ENCODE data around the gene ANKRD36. TPM values are rescaled to one million over a fixed set of nuclear protein-coding genes. Genes with fewer than 3 reads are reported as not detected.
A peak's percentile ranks its signal among the peaks of the same experiment; 100 is the strongest.
"Not testable (repeated sequence)": the region's sequence is repeated elsewhere in the genome, so short reads cannot be mapped to it uniquely, and the experiment has no call there.

Gene ANKRD36
- total RNA-seq, 1 experiment from 2014 or later, result 6.3 TPM

DNA sequence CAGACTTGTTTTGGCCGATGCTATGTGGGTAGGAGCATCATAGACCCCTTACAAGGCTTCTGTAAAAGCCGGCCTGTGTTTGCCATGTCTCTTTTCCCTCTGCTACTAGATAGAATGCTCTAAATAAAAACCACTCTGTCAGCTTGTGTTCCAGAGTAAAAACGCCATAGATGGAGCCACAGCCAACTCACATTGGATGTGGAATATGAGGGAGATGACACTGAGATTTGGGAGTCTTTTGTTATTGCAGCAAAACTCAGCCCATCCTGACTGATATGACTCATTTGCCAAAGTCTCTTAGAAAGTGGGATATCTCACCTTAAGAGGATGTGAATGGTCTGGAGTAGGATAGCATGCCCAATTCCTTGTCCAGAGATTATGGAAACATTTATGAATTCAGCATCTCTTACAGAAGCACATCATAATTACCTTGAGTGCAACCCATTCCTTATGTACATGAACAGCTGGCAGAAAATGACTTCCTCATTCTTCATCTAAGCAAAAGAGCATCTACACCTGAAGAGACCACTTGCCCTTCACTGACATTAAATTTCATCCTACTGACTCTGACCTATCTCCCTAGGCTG lies 14.1 kb upstream of the ANKRD36 start:
- in situ Hi-C loops (cut with HindIII; ENCODE audit: low pct_unique_long_range_greater_than_20kb, low sequenced_read_pairs); DNase-seq (ENCODE audit: low read depth, low spot score): not testable (repeated sequence)

- in situ Hi-C loops (cut with HindIII; ENCODE audit: low pct_unique_long_range_greater_than_20kb, low sequenced_read_pairs); DNase-seq (ENCODE audit: low read depth, low spot score): not testable (repeated sequence)
Measured at GRCh38 chr2:97106878-97107277, 6.1 kb upstream of the ANKRD36 start.

DNA sequence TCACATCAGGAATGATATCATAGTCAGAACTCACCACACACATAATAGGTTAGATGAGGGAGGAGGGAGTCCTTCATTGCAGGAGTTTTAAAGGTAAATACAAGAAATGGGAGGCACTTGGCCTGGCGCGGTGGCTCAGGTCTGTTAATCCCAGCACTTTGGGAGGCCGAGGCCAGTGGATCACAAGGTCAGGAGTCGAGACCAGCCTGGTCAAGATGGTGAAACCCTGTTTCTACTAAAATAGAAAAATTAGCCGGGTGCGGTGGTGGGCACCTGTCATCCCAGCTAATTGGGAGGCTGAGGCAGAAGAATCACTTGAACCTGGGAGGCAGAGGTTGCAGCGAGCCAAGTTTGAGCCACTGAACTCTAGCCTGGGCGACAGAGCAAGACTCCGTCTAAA lies 1.7 kb upstream of the ANKRD36 start:
- in situ Hi-C loops (cut with HindIII; ENCODE audit: low pct_unique_long_range_greater_than_20kb, low sequenced_read_pairs); DNase-seq (ENCODE audit: low read depth, low spot score): not testable (repeated sequence)

GRCh38 chr2:97112320-97113049 lies 468 bp upstream of the ANKRD36 start:
- in situ Hi-C loops (cut with HindIII; ENCODE audit: low pct_unique_long_range_greater_than_20kb, low sequenced_read_pairs), result not testable (repeated sequence)
- peak; percentile 57 for DNase-seq (ENCODE audit: low read depth, low spot score)

GRCh38 chr2:97113882-97114255 lies 916 bp downstream of the ANKRD36 start:
- DNase-seq (ENCODE audit: low read depth, low spot score); in situ Hi-C loops (cut with HindIII; ENCODE audit: low pct_unique_long_range_greater_than_20kb, low sequenced_read_pairs): not testable (repeated sequence)

DNA sequence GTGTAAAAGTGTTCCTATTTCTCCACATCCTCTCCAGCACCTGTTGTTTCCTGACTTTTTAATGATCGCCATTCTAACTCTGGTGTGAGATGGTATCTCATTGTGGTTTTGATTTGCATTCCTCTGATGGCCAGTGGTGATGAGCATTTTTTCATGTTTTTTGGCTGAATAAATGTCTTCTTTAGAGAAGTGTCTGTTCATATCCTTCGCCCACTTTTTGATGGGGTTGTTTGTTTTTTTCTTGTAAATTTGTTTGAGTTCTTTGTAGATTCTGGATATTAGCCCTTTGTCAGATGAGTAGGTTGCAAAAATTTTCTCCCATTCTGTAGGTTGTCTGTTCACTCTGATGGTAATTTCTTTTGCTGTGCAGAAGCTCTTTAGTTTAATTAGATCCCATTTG lies 16.1 kb downstream of the ANKRD36 start:
- in situ Hi-C loops (cut with HindIII; ENCODE audit: low pct_unique_long_range_greater_than_20kb, low sequenced_read_pairs); DNase-seq (ENCODE audit: low read depth, low spot score): not testable (repeated sequence)

DNA sequence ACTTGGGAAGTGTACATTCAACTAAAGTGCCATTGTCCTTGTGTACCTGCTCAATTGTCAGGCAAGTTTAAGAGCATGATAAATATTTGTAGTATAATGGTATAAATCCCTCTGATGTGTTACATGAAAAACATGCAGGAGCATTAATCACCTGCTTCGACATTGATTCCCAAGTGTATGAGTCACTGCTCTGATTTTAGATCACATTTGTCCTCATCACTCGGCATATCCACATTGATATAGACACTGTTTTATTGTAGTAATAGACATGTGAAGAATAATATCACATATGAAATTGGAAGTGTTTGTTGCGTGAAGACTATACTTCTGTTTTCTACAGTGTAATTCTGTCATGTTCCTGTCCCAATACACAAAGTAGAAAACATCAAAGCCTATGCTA lies 31.1 kb downstream of the ANKRD36 start:
- DNase-seq (ENCODE audit: low read depth, low spot score); in situ Hi-C loops (cut with HindIII; ENCODE audit: low pct_unique_long_range_greater_than_20kb, low sequenced_read_pairs): not testable (repeated sequence)

DNA sequence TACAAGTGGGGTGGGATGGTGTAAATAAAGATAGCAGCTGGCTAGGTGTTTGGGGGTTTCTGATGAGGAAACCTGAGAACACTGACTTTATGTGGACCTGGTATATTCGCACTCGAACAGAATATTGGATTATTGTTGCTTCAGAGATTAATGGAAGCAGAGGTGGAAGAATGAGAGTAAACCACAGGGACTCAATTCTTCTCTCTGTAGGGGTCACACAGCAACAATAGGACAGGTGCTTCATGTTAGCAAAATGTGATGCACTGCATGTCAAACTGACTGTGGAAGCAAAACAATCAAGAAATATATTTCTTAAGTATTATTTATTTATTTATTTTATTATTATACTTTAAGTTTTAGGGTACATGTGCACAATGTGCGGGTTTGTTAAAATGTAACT lies 53.6 kb downstream of the ANKRD36 start:
- in situ Hi-C loops (cut with HindIII; ENCODE audit: low pct_unique_long_range_greater_than_20kb, low sequenced_read_pairs); DNase-seq (ENCODE audit: low read depth, low spot score): not testable (repeated sequence)

- DNase-seq (ENCODE audit: low read depth, low spot score); in situ Hi-C loops (cut with HindIII; ENCODE audit: low pct_unique_long_range_greater_than_20kb, low sequenced_read_pairs): not testable (repeated sequence)
Measured at GRCh38 chr2:97167938-97168337, 55.0 kb downstream of the ANKRD36 start.

GRCh38 chr2:97168583-97168982 lies 55.6 kb downstream of the ANKRD36 start:
- in situ Hi-C loops (cut with HindIII; ENCODE audit: low pct_unique_long_range_greater_than_20kb, low sequenced_read_pairs); DNase-seq (ENCODE audit: low read depth, low spot score): not testable (repeated sequence)

GRCh38 chr2:97180391-97180790 lies 67.4 kb downstream of the ANKRD36 start:
- in situ Hi-C loops (cut with HindIII; ENCODE audit: low pct_unique_long_range_greater_than_20kb, low sequenced_read_pairs); DNase-seq (ENCODE audit: low read depth, low spot score): not testable (repeated sequence)

DNA sequence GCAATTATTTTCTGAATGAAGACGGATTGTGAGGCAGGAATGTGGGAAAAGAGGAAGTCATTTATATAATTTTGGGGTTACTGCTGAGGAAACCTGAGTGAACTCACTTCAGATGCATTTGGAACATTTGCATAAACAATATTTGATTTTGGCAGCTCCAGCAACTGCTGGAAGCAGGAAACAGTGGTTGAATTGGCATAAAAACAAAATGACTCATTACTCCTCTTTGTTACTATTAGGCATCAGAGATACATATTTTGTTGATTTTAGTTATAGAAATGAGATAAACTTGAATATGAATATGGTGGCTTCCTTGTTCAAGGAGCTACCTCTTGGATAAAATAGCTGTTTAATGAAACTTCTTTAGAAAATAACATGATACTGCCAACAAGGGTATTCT lies 82.4 kb downstream of the ANKRD36 start:
- DNase-seq (ENCODE audit: low read depth, low spot score); in situ Hi-C loops (cut with HindIII; ENCODE audit: low pct_unique_long_range_greater_than_20kb, low sequenced_read_pairs): not testable (repeated sequence)

GRCh38 chr2:97197251-97197650 lies 84.3 kb downstream of the ANKRD36 start:
- in situ Hi-C loops (cut with HindIII; ENCODE audit: low pct_unique_long_range_greater_than_20kb, low sequenced_read_pairs), result not testable (repeated sequence)

GRCh38 chr2:97200887-97201286 lies 87.9 kb downstream of the ANKRD36 start:
- in situ Hi-C loops (cut with HindIII; ENCODE audit: low pct_unique_long_range_greater_than_20kb, low sequenced_read_pairs); DNase-seq (ENCODE audit: low read depth, low spot score): not testable (repeated sequence)

More at GRCh38 chr2:97197251-97197650, 84.3 kb downstream of the ANKRD36 start:
- DNase-seq (ENCODE audit: low read depth, low spot score), result not testable (repeated sequence)

GRCh38 chr2:97202643-97203250 lies 89.8 kb downstream of the ANKRD36 start:
- in situ Hi-C loops (cut with HindIII; ENCODE audit: low pct_unique_long_range_greater_than_20kb, low sequenced_read_pairs), result not testable (repeated sequence)

DNA sequence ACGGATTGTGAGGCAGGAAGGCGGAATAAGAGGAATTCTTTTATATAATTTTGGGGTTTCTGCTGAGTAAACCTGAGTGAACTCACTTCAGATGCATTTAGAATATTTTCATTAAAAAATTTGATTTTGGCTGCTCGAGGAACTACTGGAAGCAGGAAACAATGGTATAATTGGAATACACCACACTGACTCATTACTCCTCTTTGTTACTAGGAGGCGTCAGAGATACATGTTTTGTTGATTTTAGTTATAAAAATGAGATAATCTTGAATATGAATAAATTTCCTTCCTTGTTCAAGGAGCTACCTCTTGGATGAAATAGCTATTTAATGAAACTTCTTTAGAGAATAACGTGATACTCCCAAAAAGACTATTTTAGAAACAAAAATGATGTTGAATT lies 97.4 kb downstream of the ANKRD36 start:
- in situ Hi-C loops (cut with HindIII; ENCODE audit: low pct_unique_long_range_greater_than_20kb, low sequenced_read_pairs), result no loop called here

More at GRCh38 chr2:97202643-97203250, 89.8 kb downstream of the ANKRD36 start:
- DNase-seq (ENCODE audit: low read depth, low spot score), result not testable (repeated sequence)

DNA sequence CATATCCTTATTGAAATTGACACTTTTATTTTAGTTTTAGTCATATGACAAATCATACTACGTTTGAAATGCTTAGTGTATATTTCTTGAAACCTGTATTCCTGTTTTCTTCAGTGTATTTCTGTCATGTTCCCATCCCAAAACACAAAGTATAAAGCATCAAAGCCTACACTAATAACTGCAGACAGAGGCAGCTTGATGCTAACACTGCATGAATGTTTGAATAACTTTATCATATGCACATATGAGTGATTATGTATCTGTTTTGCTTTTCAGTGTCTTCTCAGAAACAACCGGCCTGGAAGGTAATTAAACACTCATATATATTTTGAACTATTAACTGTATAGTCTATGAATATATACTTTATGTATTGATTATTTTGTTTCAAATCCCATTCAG lies 102.1 kb downstream of the ANKRD36 start:
- DNase-seq (ENCODE audit: low read depth, low spot score); in situ Hi-C loops (cut with HindIII; ENCODE audit: low pct_unique_long_range_greater_than_20kb, low sequenced_read_pairs): not testable (repeated sequence)

More for the DNA sequence above, 97.4 kb downstream of the ANKRD36 start:
- no peak for DNase-seq (ENCODE audit: low read depth, low spot score)

GRCh38 chr2:97230848-97231585 lies 118.1 kb downstream of the ANKRD36 start:
- DNase-seq (ENCODE audit: low read depth, low spot score); in situ Hi-C loops (cut with HindIII; ENCODE audit: low pct_unique_long_range_greater_than_20kb, low sequenced_read_pairs): not testable (repeated sequence)
